Common myeloid progenitor, CD34-positive (primary cell): Measurements from ENCODE around the gene CPEB3.

Experiments used
- CTCF ChIA-PET: fragments of 350-600 bp; sonication (Branson Sonifier 250); formaldehyde crosslinking; loops from one replicate; lab custom pipeline; 2021; ENCODE audit warnings: antibody characterized with exemption; lab: Charles Lee
- POLR2A ChIA-PET: fragments of 350-600 bp; sonication (Branson Sonifier 250); formaldehyde crosslinking; loops from one replicate; lab custom pipeline; 2021; ENCODE audit warnings: antibody characterized with exemption; lab: Charles Lee
- DNase-seq, 3 donors: peaks; one replicate each; pipeline versions ENCODE4 v3.0.0 to v3.0.0-alpha.2; 2013
- H3K27ac ChIP-seq, 2 experiments: 1 replicate in 1 of 2; 2 replicates in 1 of 2; pipeline ENCODE4 v1.7.0; 2013; ENCODE audit warnings: inconsistent platforms in 2 of 2, low read length in 2 of 2, mild to moderate bottlenecking in 2 of 2, low read depth in 1 of 2, moderate library complexity in 1 of 2; ENCODE audit not compliant: severe bottlenecking in 2 of 2, insufficient read depth in 1 of 2, poor library complexity in 1 of 2
- H3K27me3 ChIP-seq, 5 experiments: replicated peaks in 2 of 5; 1 replicate in 3 of 5; 2 replicates in 2 of 5; pipeline versions ENCODE4 v1.6.1 to v1.7.0; 2013; ENCODE audit warnings: low read length in 4 of 5, mild to moderate bottlenecking in 2 of 5, moderate library complexity in 2 of 5, inconsistent platforms in 1 of 5; ENCODE audit not compliant: insufficient read depth in 5 of 5, control insufficient read depth in 4 of 5
- H3K36me3 ChIP-seq, 4 experiments: 1 replicate in 2 of 4; 2 replicates in 2 of 4; pipeline versions ENCODE4 v1.6.1 to v1.7.0; 2013; ENCODE audit warnings: low read length in 3 of 4, control low read depth in 1 of 4, mild to moderate bottlenecking in 1 of 4; ENCODE audit not compliant: control insufficient read depth in 4 of 4, insufficient read depth in 4 of 4
- H3K4me1 ChIP-seq, 4 experiments: 1 replicate in 3 of 4; 2 replicates in 1 of 4; pipeline versions ENCODE4 v1.6.1 to v1.7.1; 2013; ENCODE audit warnings: low read length in 3 of 4, mild to moderate bottlenecking in 3 of 4, control low read depth in 1 of 4, inconsistent platforms in 1 of 4, moderate library complexity in 1 of 4; ENCODE audit not compliant: control insufficient read depth in 4 of 4, insufficient read depth in 4 of 4; ENCODE audit errors: control extremely low read depth in 1 of 4
- H3K4me3 ChIP-seq, 7 experiments: 1 replicate in 4 of 7; 2 replicates in 3 of 7; pipeline versions ENCODE4 v1.5.1 to v1.7.0; 2013; ENCODE audit warnings: mild to moderate bottlenecking in 7 of 7, low read length in 6 of 7, moderate library complexity in 6 of 7, inconsistent platforms in 2 of 7, low read depth in 2 of 7, control low read depth in 1 of 7; ENCODE audit not compliant: insufficient read depth in 4 of 7, control insufficient read depth in 1 of 7; ENCODE audit errors: extremely low read depth in 1 of 7
- H3K9me3 ChIP-seq, 5 experiments: 1 replicate in 4 of 5; 2 replicates in 1 of 5; pipeline versions ENCODE4 v1.6.1 to v1.7.1; 2013; ENCODE audit warnings: low read length in 4 of 5, mild to moderate bottlenecking in 2 of 5, inconsistent platforms in 1 of 5, low read depth in 1 of 5, moderate library complexity in 1 of 5; ENCODE audit not compliant: control insufficient read depth in 4 of 5, insufficient read depth in 2 of 5; ENCODE audit errors: control extremely low read depth in 1 of 5
- WGBS: methylation state at CpG from one replicate; pipeline ENCODE4 v1.1.5; 2013; ENCODE audit not compliant: insufficient coverage; 5-methylcytosine and 5-hydroxymethylcytosine counted together

The CPEB3 gene

DNA sequence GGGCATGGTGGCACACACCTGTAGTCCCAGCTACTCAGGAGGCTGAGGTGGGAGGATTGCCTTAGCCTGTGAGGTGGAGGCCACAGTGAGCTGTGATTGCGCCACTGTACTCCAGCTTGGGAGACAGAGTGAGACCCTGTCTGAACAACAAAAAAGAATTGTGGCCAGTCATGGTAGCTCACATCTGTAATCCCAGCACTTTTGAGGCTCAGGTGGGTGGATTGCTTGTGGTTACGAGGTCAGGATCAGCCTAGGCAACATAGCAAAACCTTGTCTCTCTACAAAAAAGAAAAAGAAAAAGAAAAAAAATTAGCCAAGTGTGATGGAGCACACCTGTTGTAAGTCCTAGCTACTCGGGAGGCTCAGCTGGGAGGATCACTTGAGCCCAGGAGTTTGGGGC is 22.9 kb upstream of the CPEB3 start:
- ChIA-PET POLR2A (no interaction called here), CTCF (interaction anchor here (0.9 kb wide), 1 partner anchor 97 kb away, joined by 3 read pairs; no protein-coding TSS in a partner anchor)
- no CpG with 5 or more reads among the region's 3 CpGs for WGBS
- Histone ChIP-seq H3K4me3 (no peak overlapping the region), H3K9me3 (no peaks in the 10 kb centered on the region), H3K4me1 (no peaks in the 10 kb centered on the region), H3K36me3 (peaks cover 5 to 30% (median 20%) of the 10 kb centered on the region in 4 experiments), H3K27ac (no peak overlapping the region), H3K27me3 (no peaks in the 10 kb centered on the region)
- no peak for DNase-seq

DNA sequence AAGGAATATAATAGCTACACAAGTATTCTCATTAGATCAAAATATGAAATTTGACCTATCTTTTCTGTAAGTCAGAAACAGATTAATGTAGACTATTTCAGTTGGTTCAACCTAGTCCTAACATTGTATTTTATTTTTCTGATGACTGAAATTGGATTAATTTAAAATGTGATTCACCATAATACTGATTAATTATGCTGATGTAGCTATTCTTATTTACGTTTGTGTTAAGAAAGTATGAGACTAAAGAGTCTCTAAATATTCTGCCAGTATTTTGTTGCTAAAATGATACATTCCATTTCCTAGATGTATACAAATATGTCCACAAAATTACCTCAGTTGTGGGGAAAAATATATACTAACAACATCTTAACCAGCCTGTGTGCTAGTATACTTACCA is 18.4 kb upstream of the CPEB3 start:
- CTCF ChIA-PET, result interaction anchor here (1.0 to 2.3 kb wide), 3 partner anchors 11 to 17 kb away, joined by 3 to 8 read pairs (median 4); partner anchors contain the start of genes CPEB3 and MARCHF5

DNA sequence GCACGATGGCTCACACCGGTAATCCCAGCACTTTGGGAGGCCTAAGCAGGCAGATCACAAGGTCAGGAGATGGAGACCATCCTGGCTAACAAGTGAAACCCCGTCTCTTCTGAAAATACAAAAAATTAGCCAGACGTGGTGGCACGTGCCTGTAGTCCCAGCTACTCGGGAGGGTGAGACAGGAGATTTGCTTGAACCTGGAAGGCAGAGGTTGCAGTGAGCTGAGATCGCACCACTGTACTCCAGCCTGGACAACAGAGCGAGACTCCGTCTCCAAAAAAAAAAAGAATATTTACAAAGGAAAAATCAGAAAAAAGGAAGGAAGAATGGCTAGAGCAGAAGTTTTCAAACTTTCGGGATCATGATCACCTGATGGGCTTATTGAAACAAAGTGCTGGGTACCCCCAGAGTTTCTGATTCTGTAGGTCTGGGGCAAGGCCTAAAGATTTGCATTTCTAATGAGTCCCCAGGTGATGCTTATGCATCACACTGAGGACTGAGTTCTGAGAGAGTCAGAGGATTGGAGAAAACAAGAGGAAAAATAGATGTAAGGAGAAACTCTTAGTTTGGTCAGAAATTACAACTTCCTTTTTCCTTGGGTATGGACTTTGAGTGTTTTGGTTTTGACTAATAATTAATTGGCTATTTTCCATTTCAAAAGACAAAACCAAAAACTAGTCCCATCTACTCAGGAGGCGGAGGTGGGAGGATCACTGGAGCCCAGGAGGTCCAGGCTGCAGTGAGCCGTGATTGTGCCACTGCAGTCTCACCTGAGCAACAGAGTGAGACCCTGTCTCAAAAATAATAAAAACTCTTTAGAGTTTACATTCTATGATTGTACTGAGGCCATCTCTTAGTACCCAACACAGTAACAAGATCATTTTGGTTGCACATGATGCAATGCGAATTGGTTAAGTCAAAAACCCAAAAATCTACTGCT is 14.5 kb upstream of the CPEB3 start:
- no peak overlapping the region for H3K4me3 ChIP-seq
- H3K36me3 ChIP-seq, result peaks cover 2 to 5% (median 3%) of the 10 kb centered on the region in 4 experiments
- WGBS, result 97% methylated on average over 11 of the region's 13 CpGs
- H3K9me3 ChIP-seq, result no peaks in the 10 kb centered on the region
- H3K27ac ChIP-seq, result no peak overlapping the region
- CTCF ChIA-PET, result interaction anchor here (1.1 kb wide), 1 partner anchor 13 kb away, joined by 3 read pairs; no protein-coding TSS in a partner anchor
- no peaks in the 10 kb centered on the region for H3K4me1 ChIP-seq
- POLR2A ChIA-PET, result no interaction called here
- no peak for DNase-seq
- H3K27me3 ChIP-seq, result no peaks in the 10 kb centered on the region

More for the DNA sequence above, 18.4 kb upstream of the CPEB3 start:
- POLR2A ChIA-PET, result no interaction called here
- Histone ChIP-seq H3K27ac (no peak overlapping the region), H3K36me3 (peaks cover 6 to 21% (median 11%) of the 10 kb centered on the region in 4 experiments), H3K9me3 (no peaks in the 10 kb centered on the region), H3K4me3 (no peak overlapping the region), H3K4me1 (no peaks in the 10 kb centered on the region), H3K27me3 (no peaks in the 10 kb centered on the region)
- DNase-seq, result no peak
- WGBS, result no CpG with 5 or more reads among the region's 1 CpG

DNA sequence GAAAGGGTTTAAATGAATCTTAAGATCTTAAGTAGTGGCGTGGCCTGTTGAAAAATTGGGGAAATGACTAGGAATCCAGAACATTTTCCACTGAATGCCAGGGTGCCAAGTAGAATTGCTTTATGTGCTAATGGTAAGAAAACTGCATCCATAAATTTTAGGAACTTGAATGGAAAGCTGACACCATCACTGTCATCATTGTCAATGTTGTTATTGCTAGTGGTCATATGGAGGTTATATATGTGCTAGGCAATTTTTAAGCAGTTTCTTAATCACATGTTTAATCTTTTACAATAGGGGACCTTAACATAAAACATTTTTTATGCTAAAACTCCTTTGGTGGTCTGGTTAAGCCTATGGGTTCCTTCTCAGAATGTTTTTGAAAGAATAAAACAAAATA is 13.2 kb upstream of the CPEB3 start:
- Histone ChIP-seq H3K27me3 (no peaks in the 10 kb centered on the region), H3K4me1 (no peaks in the 10 kb centered on the region), H3K36me3 (peaks cover 3 to 12% (median 5%) of the 10 kb centered on the region in 4 experiments), H3K9me3 (no peaks in the 10 kb centered on the region), H3K4me3 (no peak overlapping the region), H3K27ac (no peak overlapping the region)
- ChIA-PET POLR2A (no interaction called here), CTCF (no interaction called here)
- WGBS, result 100% methylated on average over 1 of the region's 1 CpG
- DNase-seq, result no peak

DNA sequence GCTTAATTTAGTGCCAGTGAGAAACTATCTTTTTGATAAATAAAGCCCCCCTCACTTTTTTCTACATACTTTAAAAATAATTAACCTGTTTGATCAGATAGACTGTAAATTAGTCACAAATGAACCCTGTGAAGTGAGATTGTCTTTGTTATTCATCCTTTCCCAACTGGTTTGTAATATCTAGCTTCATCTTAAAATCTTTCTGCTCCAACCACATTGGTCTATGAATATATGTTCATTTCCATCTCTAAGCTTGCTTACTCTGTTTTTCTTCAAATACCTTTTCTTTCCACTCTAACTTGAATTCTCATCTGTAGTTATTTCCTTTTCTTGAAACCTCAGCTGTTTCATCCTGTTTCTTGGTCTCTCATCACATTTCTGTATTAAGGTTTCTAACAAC is 12.2 kb upstream of the CPEB3 start:
- H3K4me1 ChIP-seq, result no peaks in the 10 kb centered on the region
- H3K9me3 ChIP-seq, result no peaks in the 10 kb centered on the region
- peaks cover 3 to 10% (median 5%) of the 10 kb centered on the region in 4 experiments for H3K36me3 ChIP-seq
- ChIA-PET CTCF (interaction anchor here (0.9 kb wide), 1 partner anchor 17 kb away, joined by 4 read pairs; no protein-coding TSS in a partner anchor), POLR2A (no interaction called here)
- no peak overlapping the region for H3K27ac ChIP-seq
- no peak for DNase-seq
- no peak overlapping the region for H3K4me3 ChIP-seq
- H3K27me3 ChIP-seq, result no peaks in the 10 kb centered on the region

DNA sequence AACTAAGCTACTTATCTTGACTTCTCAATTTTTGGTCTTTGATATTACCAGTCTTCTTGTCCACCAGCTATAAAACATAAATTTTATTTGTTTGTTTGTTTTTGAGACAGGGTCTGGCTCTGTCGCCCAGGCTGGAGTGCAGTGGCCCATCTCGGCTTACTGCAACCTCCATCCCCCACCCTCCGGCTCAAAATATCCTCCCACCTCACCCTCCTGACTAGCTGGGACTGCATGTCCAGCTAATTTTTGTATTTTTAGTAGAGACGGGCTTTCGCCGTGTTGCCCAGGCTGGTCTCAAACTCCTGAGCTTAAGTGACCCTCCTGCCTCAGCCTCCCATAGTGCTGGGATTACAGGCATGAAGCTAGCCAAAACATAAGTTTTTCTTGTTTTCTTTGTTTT is 7.6 kb upstream of the CPEB3 start:
- POLR2A ChIA-PET, result no interaction called here
- no peak overlapping the region for H3K4me3 ChIP-seq
- WGBS, result 98% methylated on average over 4 of the region's 6 CpGs

More for the DNA sequence above, 7.6 kb upstream of the CPEB3 start:
- Histone ChIP-seq H3K4me1 (peaks cover 0 to 3% (median 0%) of the 10 kb centered on the region in 4 experiments), H3K36me3 (peaks cover 4 to 24% (median 6%) of the 10 kb centered on the region in 4 experiments), H3K9me3 (no peaks in the 10 kb centered on the region), H3K27ac (no peak overlapping the region), H3K27me3 (no peaks in the 10 kb centered on the region)
- CTCF ChIA-PET, result interaction anchor here (1.0 kb wide), 1 partner anchor 11 kb away, joined by 4 read pairs; no protein-coding TSS in a partner anchor
- DNase-seq, result no peak
